Measurements from ENCODE around the gene PTPRT.

PTPRT gene

DNA sequence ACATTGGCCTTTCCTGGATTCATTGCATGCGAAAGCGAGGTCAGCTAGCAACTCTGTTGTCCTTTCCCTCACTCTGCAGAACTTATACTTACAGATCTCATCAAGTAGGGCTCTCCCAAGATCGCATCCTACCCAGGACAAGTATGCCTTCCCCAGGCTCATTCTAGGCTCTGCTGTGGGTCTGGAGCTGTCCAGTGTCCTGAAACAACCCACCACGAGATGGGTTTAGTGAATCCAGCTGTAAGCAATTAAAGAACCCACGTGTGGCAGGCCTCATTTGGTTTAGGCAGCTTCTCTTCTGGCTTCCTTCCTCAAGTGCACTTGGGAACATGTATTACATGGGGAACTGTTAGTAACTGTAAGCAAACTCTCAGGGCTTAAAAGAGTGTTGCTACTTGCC is 1165.1 kb downstream of the PTPRT start:
- TF ChIP-seq, protein P1, sequence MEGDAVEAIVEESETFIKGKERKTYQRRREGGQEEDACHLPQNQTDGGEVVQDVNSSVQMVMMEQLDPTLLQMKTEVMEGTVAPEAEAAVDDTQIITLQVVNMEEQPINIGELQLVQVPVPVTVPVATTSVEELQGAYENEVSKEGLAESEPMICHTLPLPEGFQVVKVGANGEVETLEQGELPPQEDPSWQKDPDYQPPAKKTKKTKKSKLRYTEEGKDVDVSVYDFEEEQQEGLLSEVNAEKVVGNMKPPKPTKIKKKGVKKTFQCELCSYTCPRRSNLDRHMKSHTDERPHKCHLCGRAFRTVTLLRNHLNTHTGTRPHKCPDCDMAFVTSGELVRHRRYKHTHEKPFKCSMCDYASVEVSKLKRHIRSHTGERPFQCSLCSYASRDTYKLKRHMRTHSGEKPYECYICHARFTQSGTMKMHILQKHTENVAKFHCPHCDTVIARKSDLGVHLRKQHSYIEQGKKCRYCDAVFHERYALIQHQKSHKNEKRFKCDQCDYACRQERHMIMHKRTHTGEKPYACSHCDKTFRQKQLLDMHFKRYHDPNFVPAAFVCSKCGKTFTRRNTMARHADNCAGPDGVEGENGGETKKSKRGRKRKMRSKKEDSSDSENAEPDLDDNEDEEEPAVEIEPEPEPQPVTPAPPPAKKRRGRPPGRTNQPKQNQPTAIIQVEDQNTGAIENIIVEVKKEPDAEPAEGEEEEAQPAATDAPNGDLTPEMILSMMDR (IDR thresholded peaks at IDR 0.05): no peak
- Mint-ChIP-seq H3K27me3 (ENCODE audit: low read depth, poor library complexity) (peaks cover 7% of the 10 kb centered on the region), H3K27ac (no peak overlapping the region)

More for the DNA sequence above, 1165.1 kb downstream of the PTPRT start:
- Mint-ChIP-seq H3K4me1 (no peaks in the 10 kb centered on the region), H3K4me3 (no peak overlapping the region), H3K36me3 (ENCODE audit: low read depth) (no peaks in the 10 kb centered on the region), H3K9me3 (no peaks in the 10 kb centered on the region)
- DNase-seq: peak; percentile 76

Measured in nephron progenitor cell (in vitro differentiated cells).